BLaER1 treated with 17β-estradiol and CSF1 and Interleukin-3, amounts not matched to agents 10 nM and 100 nM (cell line): ENCODE measurements around the gene RALGAPA2.

ENCODE experiments used
- H3K27ac ChIP-seq, 11 experiments: shearing (Covaris generic); formaldehyde crosslinking; 2 replicates each; pipeline ENCODE4 v1.8.1; 2022
- H3K27me3 ChIP-seq, 11 experiments: shearing (Covaris generic); formaldehyde crosslinking; 2 replicates each; pipeline ENCODE4 v1.8.1; 2022
- H3K36me3 ChIP-seq, 11 experiments: shearing (Covaris generic); formaldehyde crosslinking; 2 replicates each; pipeline ENCODE4 v1.8.1; 2022
- H3K4me1 ChIP-seq, 10 experiments: shearing (Covaris generic); formaldehyde crosslinking; 2 replicates each; pipeline ENCODE4 v1.8.1; 2022
- H3K4me2 ChIP-seq, 11 experiments: shearing (Covaris generic); formaldehyde crosslinking; 2 replicates each; pipeline ENCODE4 v1.8.1; 2022
- H3K4me3 ChIP-seq, 10 experiments: shearing (Covaris generic); formaldehyde crosslinking; 2 replicates each; pipeline ENCODE4 v1.8.1; 2022
- H3K9ac ChIP-seq, 11 experiments: shearing (Covaris generic); formaldehyde crosslinking; 2 replicates each; pipeline ENCODE4 v1.8.1; 2022
- H3K9me3 ChIP-seq, 11 experiments: shearing (Covaris generic); formaldehyde crosslinking; replicated peaks in 1 of 11; 2 replicates each; pipeline ENCODE4 v1.8.1; 2022
- H4K20me1 ChIP-seq, 11 experiments: shearing (Covaris generic); formaldehyde crosslinking; 2 replicates each; pipeline ENCODE4 v1.8.1; 2022
- Cebpa-rat ChIP-seq, 11 experiments: shearing (Covaris generic); IDR thresholded peaks; 2 replicates each; pipeline ENCODE4 v1.8.1; 2022

RALGAPA2 gene

DNA sequence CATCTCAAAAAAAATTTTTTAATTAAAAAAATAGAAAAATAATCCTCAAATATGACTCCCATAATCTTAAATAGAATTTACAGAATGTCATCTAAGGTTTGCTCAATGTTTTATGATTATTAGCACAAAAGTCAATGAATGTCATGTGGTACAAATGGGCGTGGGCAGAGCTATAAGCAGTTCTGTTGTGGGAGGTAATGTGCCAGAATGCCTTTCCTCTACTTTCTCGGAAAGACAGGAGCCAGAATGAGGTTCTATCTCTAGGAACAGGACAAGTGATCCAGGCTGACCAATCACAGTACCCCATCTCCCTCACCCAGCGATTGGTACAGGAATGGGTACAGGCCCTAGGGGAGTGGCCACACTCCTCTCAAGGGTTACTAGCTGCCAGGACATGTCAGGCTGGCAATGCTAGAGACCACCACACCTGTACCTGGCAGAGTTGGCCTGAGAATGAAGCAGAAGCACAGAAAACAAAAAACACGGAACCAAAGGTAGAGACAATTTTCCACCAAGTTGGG lies 15.1 kb downstream of the RALGAPA2 start:
- no peak for TF ChIP-seq Cebpa-rat (IDR thresholded peaks at IDR 0.05)
- H3K27ac ChIP-seq: no peak overlapping the region
- no peak overlapping the region for H3K9ac ChIP-seq
- peaks cover 0 to 9% (median 6%) of the 10 kb centered on the region in 11 experiments; a peak in 14 of 22 replicates for H3K9me3 ChIP-seq
- no peaks in the 10 kb centered on the region for H3K27me3 ChIP-seq
- H3K4me3 ChIP-seq: no peak overlapping the region
- H3K4me1 ChIP-seq: peaks cover 0 to 2% (median 0%) of the 10 kb centered on the region in 10 experiments; a peak in 1 of 20 replicates
- H3K4me2 ChIP-seq: no peak overlapping the region
- peaks cover 0 to 9% (median 0%) of the 10 kb centered on the region in 11 experiments; a peak in 2 of 22 replicates for H3K36me3 ChIP-seq
- peaks cover 0 to 53% (median 9%) of the 10 kb centered on the region in 11 experiments; a peak in 9 of 22 replicates for H4K20me1 ChIP-seq

DNA sequence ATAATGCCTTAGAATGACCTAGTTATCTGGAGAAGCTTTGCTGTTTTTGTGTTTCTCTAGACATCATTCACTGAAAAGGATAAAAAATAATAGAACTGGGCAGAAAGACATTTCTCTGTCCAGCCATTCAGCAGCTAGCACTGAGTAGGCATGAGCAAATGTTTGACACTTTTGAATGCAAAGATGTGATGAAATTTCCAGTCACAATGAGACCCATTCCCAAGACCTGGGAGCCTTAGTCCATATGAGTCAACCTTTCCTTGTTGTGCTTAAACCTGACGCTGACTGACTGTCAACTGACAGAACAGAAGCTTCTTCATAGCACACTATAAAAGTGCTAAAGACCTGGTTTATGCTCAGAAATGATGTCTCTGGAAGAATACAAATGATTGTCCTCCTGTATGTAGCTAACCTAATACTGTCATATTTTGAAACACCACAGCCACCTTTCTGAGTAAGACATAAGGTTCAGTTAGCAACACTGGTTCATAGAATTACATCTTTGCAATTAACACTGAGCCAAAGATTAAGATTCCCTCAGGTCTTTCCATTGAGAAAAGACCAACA lies 17.1 kb downstream of the RALGAPA2 start:
- Histone ChIP-seq H3K27ac (no peak overlapping the region), H3K27me3 (no peaks in the 10 kb centered on the region), H3K9me3 (peaks cover 0 to 7% (median 6%) of the 10 kb centered on the region in 11 experiments; a peak in 14 of 22 replicates), H4K20me1 (peaks cover 0 to 57% (median 15%) of the 10 kb centered on the region in 11 experiments; a peak in 13 of 22 replicates), H3K36me3 (peaks cover 0 to 9% (median 0%) of the 10 kb centered on the region in 11 experiments; a peak in 2 of 22 replicates), H3K4me3 (no peak overlapping the region), H3K4me1 (peaks cover 0 to 20% (median 13%) of the 10 kb centered on the region in 10 experiments; a peak in 18 of 20 replicates), H3K9ac (no peak overlapping the region), H3K4me2 (no peak overlapping the region)
- TF ChIP-seq Cebpa-rat (IDR thresholded peaks at IDR 0.05): no peak

DNA sequence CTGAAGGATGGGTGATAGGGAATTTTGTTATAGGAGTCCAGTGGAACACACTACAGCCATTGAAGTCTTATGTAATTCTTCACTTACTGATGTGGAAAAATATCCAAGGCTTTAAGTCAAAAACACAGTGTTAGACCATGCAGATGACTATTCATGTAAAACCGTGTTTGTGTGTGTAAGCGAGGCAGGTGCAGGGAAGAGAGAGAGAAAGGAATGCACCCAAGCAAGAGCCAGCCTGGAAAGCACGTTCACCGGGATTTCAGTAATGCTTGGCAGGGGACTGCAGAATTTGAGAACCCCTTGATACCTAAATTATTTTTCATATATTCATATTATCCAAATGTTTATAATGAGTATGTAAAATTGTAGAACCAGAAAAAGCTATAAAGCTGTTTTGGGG lies 17.9 kb downstream of the RALGAPA2 start:
- Histone ChIP-seq H3K9ac (no peak overlapping the region), H3K27me3 (no peaks in the 10 kb centered on the region), H3K4me2 (no peak overlapping the region), H3K4me3 (no peak overlapping the region), H3K4me1 (peaks cover 0 to 22% (median 13%) of the 10 kb centered on the region in 10 experiments; a peak in 18 of 20 replicates), H4K20me1 (peaks cover 0 to 57% (median 17%) of the 10 kb centered on the region in 11 experiments; a peak in 13 of 22 replicates), H3K27ac (no peak overlapping the region), H3K9me3 (no peaks in the 10 kb centered on the region), H3K36me3 (peaks cover 0 to 9% (median 0%) of the 10 kb centered on the region in 11 experiments; a peak in 2 of 22 replicates)
- TF ChIP-seq Cebpa-rat (IDR thresholded peaks at IDR 0.05): no peak

DNA sequence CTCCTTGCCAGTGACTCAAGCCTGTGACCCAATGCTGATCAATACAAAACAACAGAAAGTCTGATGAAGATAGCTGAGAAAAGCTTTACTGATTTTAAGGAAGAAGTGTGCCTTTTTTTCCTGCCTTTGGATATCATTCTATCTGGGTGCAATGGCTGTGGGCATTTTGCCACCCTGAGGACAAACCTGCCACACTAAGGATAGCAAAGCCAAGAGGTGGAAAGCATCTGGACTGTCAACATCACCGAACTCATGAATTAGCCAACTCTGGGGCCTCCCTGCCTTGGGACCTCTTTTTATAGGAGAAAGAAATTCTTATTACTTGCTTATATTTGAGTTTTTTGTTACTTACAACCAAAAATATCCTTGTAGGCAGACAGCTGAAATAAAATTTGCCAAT lies 19.9 kb downstream of the RALGAPA2 start:
- no peaks in the 10 kb centered on the region for H3K27me3 ChIP-seq
- H3K4me1 ChIP-seq: peaks cover 0 to 26% (median 13%) of the 10 kb centered on the region in 10 experiments; a peak in 18 of 20 replicates
- H3K4me3 ChIP-seq: no peak overlapping the region
- H3K9me3 ChIP-seq: no peaks in the 10 kb centered on the region
- no peak overlapping the region for H3K9ac ChIP-seq
- H3K27ac ChIP-seq: no peak overlapping the region; a peak in 1 of 22 replicates
- H3K36me3 ChIP-seq: peaks cover 0 to 9% (median 0%) of the 10 kb centered on the region in 11 experiments; a peak in 2 of 22 replicates
- peaks cover under 1 to 57% (median 21%) of the 10 kb centered on the region in 11 experiments; a peak in 18 of 22 replicates for H4K20me1 ChIP-seq
- no peak for TF ChIP-seq Cebpa-rat (IDR thresholded peaks at IDR 0.05)
- no peak overlapping the region for H3K4me2 ChIP-seq

DNA sequence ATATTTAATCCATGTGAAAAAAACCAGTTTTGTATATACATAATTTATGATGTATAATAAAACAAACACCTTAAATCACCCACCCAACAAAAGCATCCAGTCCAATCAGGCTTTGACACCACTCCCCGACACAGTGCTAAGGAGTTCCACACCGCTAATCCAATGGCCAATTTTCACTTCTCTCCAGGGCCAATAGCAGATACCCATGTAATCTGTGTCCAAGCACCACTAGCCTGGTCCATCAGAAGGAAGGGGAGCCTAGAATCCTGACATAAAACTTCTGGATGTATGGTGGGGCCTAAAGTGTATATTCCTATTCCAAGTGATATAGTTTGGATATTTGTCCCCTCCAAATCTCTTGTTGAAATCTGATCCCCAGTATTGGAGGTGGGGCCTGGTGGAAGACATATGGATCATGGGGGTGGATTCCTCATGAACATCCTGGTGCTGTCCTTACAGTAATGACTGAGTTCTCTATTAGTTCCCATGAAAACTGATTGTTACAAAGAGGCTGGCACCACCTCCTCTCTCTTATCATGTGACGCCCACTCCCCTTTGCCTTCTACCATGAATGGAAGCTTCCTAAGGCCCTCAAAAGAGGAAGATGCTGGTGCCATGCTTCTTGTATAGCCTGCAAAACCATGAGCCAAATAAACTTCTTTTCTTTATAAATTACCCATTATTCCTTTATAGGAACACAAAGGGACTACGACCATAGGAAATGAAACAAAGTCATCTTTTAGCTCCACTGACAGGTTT lies 20.8 kb downstream of the RALGAPA2 start:
- Histone ChIP-seq H3K9ac (no peak overlapping the region), H4K20me1 (peaks cover 8 to 57% (median 25%) of the 10 kb centered on the region in 11 experiments; a peak in 17 of 22 replicates), H3K4me2 (peak overlapping the region in 9 of 11 experiments; percentile 11 to 71 (median 49); a peak in 11 of 22 replicates), H3K4me1 (peaks cover 0 to 26% (median 13%) of the 10 kb centered on the region in 10 experiments; a peak in 18 of 20 replicates), H3K27ac (peak overlapping the region in 2 of 11 experiments; percentile 12 to 22; a peak in 3 of 22 replicates), H3K4me3 (no peak overlapping the region), H3K9me3 (no peaks in the 10 kb centered on the region), H3K27me3 (no peaks in the 10 kb centered on the region), H3K36me3 (peaks cover 0 to 9% (median 0%) of the 10 kb centered on the region in 11 experiments; a peak in 2 of 22 replicates)
- TF ChIP-seq Cebpa-rat (IDR thresholded peaks at IDR 0.05): no peak

DNA sequence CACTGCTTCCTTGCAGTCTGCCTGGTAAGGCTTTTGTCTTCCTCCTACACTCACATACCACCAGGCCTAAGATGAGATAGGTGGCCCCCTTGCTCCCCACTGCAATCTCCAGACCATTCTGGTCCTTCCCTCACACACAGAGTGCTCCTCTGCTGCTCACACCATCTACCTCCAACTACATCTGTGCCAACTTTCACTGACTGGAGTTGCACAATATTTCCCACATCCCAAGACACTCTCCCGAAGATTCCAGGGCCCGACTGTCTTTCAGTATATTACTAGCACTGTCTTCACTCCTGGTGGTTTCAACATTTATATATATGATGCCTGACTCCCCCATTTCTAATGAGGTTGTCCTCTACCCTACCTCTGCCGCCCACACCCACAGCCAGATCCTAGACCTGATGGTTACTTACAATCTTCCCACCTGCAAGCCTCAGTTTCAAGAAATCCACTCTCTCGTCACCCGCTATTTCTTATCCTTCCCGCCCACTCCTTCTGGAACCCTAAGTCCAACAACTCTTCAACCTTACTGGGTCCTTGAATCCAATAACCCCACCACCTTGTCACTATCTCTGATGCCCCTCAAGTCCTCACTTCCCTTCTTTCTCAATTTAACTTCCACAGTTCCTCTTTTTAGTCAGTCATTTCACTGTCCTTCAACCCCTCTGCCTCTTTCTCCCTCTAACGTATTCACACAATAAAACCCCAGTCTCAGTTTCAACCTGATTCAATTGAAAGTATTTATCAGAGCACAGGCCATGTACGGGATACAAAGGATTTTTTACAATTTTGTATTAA lies 21.6 kb downstream of the RALGAPA2 start:
- no peak overlapping the region for H3K9ac ChIP-seq
- H3K27me3 ChIP-seq: no peaks in the 10 kb centered on the region
- no peaks in the 10 kb centered on the region for H3K9me3 ChIP-seq

DNA sequence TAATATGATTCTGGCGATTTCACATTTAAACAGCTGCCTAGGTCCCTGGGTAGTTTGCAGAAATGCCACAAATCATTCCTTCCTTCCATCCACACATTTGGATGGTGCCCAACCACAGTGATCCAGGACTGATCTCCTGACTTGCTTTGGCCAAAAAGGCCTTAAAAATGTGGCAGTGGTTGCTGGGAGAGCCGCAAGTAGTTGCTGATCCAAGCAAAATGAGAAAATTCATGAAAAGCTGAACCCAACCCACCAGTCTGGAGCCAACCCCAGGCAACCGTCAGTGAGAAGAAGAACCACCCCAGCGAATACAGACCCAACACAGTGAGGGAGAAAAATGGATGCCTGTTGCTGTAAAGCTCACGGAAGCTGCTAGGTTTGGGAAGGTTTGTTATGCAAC lies 25.1 kb downstream of the RALGAPA2 start:
- no peak for TF ChIP-seq Cebpa-rat (IDR thresholded peaks at IDR 0.05)

More for the DNA sequence above, 21.6 kb downstream of the RALGAPA2 start:
- Histone ChIP-seq H4K20me1 (peaks cover 8 to 57% (median 27%) of the 10 kb centered on the region in 11 experiments; a peak in 17 of 22 replicates), H3K4me2 (peak overlapping the region in 9 of 11 experiments; percentile 11 to 71 (median 49); a peak in 13 of 22 replicates), H3K4me3 (no peak overlapping the region), H3K36me3 (peaks cover 0 to 9% (median 0%) of the 10 kb centered on the region in 11 experiments; a peak in 2 of 22 replicates), H3K4me1 (peaks cover 3 to 30% (median 17%) of the 10 kb centered on the region in 10 experiments), H3K27ac (peak overlapping the region in 2 of 11 experiments; percentile 23 to 39; a peak in 3 of 22 replicates)
- TF ChIP-seq Cebpa-rat (IDR thresholded peaks at IDR 0.05): no peak; a peak in 1 of 22 replicates

DNA sequence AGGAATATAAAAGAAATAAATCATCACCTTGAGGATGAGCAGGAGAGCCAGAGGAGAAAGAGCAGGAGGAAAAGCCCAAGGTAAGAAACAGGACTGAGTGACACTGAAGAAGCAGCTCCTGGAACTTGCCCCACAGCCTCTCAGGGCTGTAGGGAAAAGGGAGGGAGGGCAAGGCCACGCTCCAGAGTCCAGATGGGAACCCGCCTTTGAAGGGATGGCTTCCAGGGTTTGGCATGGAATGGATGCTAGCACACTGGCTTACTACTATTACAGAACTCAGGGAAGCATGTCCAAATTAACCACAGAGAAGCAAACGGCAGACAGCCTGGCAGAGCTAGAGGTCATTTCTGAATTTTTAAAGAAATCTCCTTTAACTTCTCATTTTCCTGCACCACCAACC lies 26.8 kb downstream of the RALGAPA2 start:
- Histone ChIP-seq H3K36me3 (no peaks in the 10 kb centered on the region), H3K9me3 (no peaks in the 10 kb centered on the region), H3K9ac (no peak overlapping the region), H3K4me2 (peak overlapping the region; percentile 11 to 54 (median 29); a peak in 15 of 22 replicates), H3K27me3 (no peaks in the 10 kb centered on the region), H3K4me1 (peaks cover 28 to 43% (median 36%) of the 10 kb centered on the region in 10 experiments), H3K4me3 (no peak overlapping the region), H3K27ac (no peak overlapping the region), H4K20me1 (peaks cover 19 to 92% (median 47%) of the 10 kb centered on the region in 11 experiments; a peak in 19 of 22 replicates)
- TF ChIP-seq Cebpa-rat (IDR thresholded peaks at IDR 0.05): no peak

More for the DNA sequence above, 25.1 kb downstream of the RALGAPA2 start:
- Histone ChIP-seq H3K9me3 (no peaks in the 10 kb centered on the region), H3K4me2 (no peak overlapping the region), H3K9ac (no peak overlapping the region), H3K27me3 (no peaks in the 10 kb centered on the region), H3K36me3 (no peaks in the 10 kb centered on the region), H4K20me1 (peaks cover 19 to 79% (median 43%) of the 10 kb centered on the region in 11 experiments; a peak in 18 of 22 replicates), H3K27ac (no peak overlapping the region), H3K4me3 (no peak overlapping the region), H3K4me1 (peaks cover 17 to 43% (median 31%) of the 10 kb centered on the region in 10 experiments)
